H1 (cell line): Measurements from ENCODE around the gene NUDCD2.
"Not testable (repeated sequence)": the region's sequence is repeated elsewhere in the genome, so short reads cannot be mapped to it uniquely, and the experiment has no call there.

Experiments
- CTCF ChIP-seq, 3 experiments: IDR thresholded peaks; 1 replicate in 2 of 3; 2 replicates in 1 of 3; pipeline versions ENCODE4 v1.5.1 to v1.6.1; 2011; ENCODE audit warnings: low read length in 3 of 3, mild to moderate bottlenecking in 3 of 3, inconsistent platforms in 2 of 3, low read depth in 1 of 3, moderate library complexity in 1 of 3; ENCODE audit not compliant: insufficient read depth in 1 of 3; ENCODE audit errors: control extremely low read depth in 1 of 3
- EP300 ChIP-seq, 2 experiments: IDR thresholded peaks; 1 replicate in 1 of 2; 2 replicates in 1 of 2; pipeline ENCODE4 v1.6.1; 2011 to 2012; ENCODE audit warnings: low read depth in 2 of 2, low read length in 2 of 2, mild to moderate bottlenecking in 2 of 2, borderline replicate concordance in 1 of 2, inconsistent platforms in 1 of 2, moderate library complexity in 1 of 2
- EZH2 ChIP-seq: fragments of 200-600 bp; sonication (generic); IDR thresholded peaks from 2 replicates; pipeline ENCODE4 v1.7.1; 2012; ENCODE audit warnings: low read depth, mild to moderate bottlenecking, moderate library complexity, low read length, inconsistent platforms; ENCODE audit not compliant: severe bottlenecking
- GABPA ChIP-seq: IDR thresholded peaks from 2 replicates; pipeline ENCODE4 v1.6.1; 2011; ENCODE audit warnings: mild to moderate bottlenecking, low read length, moderate library complexity, borderline replicate concordance; ENCODE audit not compliant: insufficient read depth
- GTF2F1 ChIP-seq: IDR thresholded peaks from 2 replicates; pipeline ENCODE4 v1.6.1; 2012; ENCODE audit warnings: low read depth, low read length, improper control_type of control experiment, borderline replicate concordance
- HDAC6 ChIP-seq: IDR thresholded peaks from one replicate; pipeline ENCODE4 v1.7.1; 2012; ENCODE audit warnings: low read depth, mild to moderate bottlenecking, inconsistent platforms, low read length, moderate library complexity
- POLR2A ChIP-seq, 2 experiments: IDR thresholded peaks; 1 replicate in 1 of 2; 2 replicates in 1 of 2; pipeline ENCODE4 v1.6.1; 2011; ENCODE audit warnings: low read depth in 2 of 2, low read length in 2 of 2, mild to moderate bottlenecking in 2 of 2; ENCODE audit errors: control extremely low read depth in 1 of 2
- RAD21 ChIP-seq, 2 experiments: IDR thresholded peaks in 1 of 2; conservative IDR thresholded peaks in 1 of 2; 2 replicates each; pipeline ENCODE4 v1.6.1; 2011; ENCODE audit warnings: low read depth in 2 of 2, low read length in 2 of 2, improper control_type of control experiment in 1 of 2, inconsistent platforms in 1 of 2, mild to moderate bottlenecking in 1 of 2, moderate library complexity in 1 of 2
- SIN3A ChIP-seq, 2 experiments: IDR thresholded peaks in 1 of 2; conservative IDR thresholded peaks in 1 of 2; 2 replicates each; pipeline ENCODE4 v1.6.1; 2011 to 2012; ENCODE audit warnings: low read length in 2 of 2, improper control_type of control experiment in 1 of 2, low read depth in 1 of 2, mild to moderate bottlenecking in 1 of 2
- SP2 ChIP-seq: IDR thresholded peaks from 2 replicates; pipeline ENCODE4 v1.6.1; 2012; ENCODE audit warnings: mild to moderate bottlenecking, low read length, inconsistent platforms
- YY1 ChIP-seq: IDR thresholded peaks from 2 replicates; pipeline ENCODE4 v1.6.1; 2011; ENCODE audit warnings: low read depth, mild to moderate bottlenecking, low read length
- ZNF274 ChIP-seq: IDR thresholded peaks from 2 replicates; pipeline ENCODE4 v1.7.0; 2012; ENCODE audit warnings: low read length, borderline replicate concordance; ENCODE audit errors: extremely low read depth

GRCh38 chr5:163396818-163397340 is 63.0 kb downstream of the NUDCD2 start:
- not testable (repeated sequence) for TF ChIP-seq SIN3A (conservative IDR thresholded peaks at IDR 0.05 in 1 of 2, IDR thresholded peaks at IDR 0.05 in 1 of 2; ENCODE audit: low read depth in 1 of 2, low read length in 2 of 2); POLR2A (IDR thresholded peaks at IDR 0.05; ENCODE audit: control extremely low read depth in 1 of 2, low read depth in 2 of 2, low read length in 2 of 2); YY1; CTCF (IDR thresholded peaks at IDR 0.05; ENCODE audit: control extremely low read depth in 1 of 3, insufficient read depth in 1 of 3, low read depth in 1 of 3, low read length in 3 of 3); RAD21 (IDR thresholded peaks at IDR 0.05 in 1 of 2, conservative IDR thresholded peaks at IDR 0.05 in 1 of 2; ENCODE audit: low read depth in 2 of 2, low read length in 2 of 2); EP300 (IDR thresholded peaks at IDR 0.05; ENCODE audit: borderline replicate concordance in 1 of 2, low read depth in 2 of 2, low read length in 2 of 2); EZH2; GABPA; HDAC6; SP2; GTF2F1; ZNF274
